ENCODE measurements around the gene KAT5.

DNA sequence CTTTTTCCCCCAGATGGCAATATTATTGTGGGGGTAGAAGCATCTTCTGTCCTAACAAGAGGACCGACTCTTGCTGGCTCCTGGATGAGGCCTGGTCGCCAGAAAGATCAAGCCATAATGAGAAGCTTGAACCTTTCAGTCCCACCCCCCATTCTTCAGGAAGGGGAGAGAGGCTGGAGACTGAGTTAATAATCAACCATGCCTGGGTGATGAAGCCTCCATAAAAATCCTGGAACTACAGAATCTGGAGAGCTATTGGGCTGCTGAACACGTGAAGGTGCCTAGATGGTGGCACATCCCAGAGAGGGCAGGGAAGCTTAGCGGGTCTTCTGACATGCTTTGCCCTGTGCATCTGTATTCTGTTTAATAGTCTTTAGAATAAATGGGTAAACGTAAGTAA, 52.4 kb downstream of the KAT5 start:
- TF ChIP-seq POLR2A (IDR thresholded peaks at IDR 0.05; ENCODE audit: low read depth, low read length) = no peak
- no peak for TF ChIP-seq SMARCA5 (IDR thresholded peaks at IDR 0.05)

Measured in GM12878 (cell line).